Measurements from ENCODE around the gene ADARB2. TPM values are rescaled to one million over a fixed set of nuclear protein-coding genes. Genes with fewer than 3 reads are reported as not detected.

The ADARB2 gene
- total and polyA plus RNA-seq, 10 of the 15 experiments (the other 5 are each of a cell fraction or from before 2014, with no cell fraction given): 0.02 to 4.1 (median 0.76) TPM

GRCh38 chr10:1539216-1539615, 198.1 kb downstream of the ADARB2 start:
- Histone ChIP-seq H3K79me2 (ENCODE audit: control insufficient read depth, insufficient read depth, low read length) (no peaks in the 10 kb centered on the region), H3K36me3 (ENCODE audit: control insufficient read depth in 2 of 2, insufficient read depth in 2 of 2, low read length in 1 of 2) (no peaks in the 10 kb centered on the region; a peak in 1 of 4 replicates), H3K27ac (ENCODE audit: control insufficient read depth, insufficient read depth) (no peak overlapping the region), H4K20me1 (ENCODE audit: control insufficient read depth, insufficient read depth) (no peaks in the 10 kb centered on the region), H3K9me3 (replicated peaks; ENCODE audit: control insufficient read depth, insufficient read depth, low read length) (no peaks in the 10 kb centered on the region), H3K4me1 (ENCODE audit: control insufficient read depth, insufficient read depth, low read length) (no peaks in the 10 kb centered on the region), H3K9ac (ENCODE audit: control insufficient read depth, insufficient read depth, low read length) (no peak overlapping the region), H2AFZ (ENCODE audit: control insufficient read depth, low read depth, low read length) (no peak overlapping the region), H3K4me3 (no peak overlapping the region), H3K27me3 (replicated peaks in 1 of 2; ENCODE audit: control insufficient read depth in 2 of 2, insufficient read depth in 2 of 2, low read length in 1 of 2) (no peaks in the 10 kb centered on the region), H3K4me2 (ENCODE audit: control insufficient read depth, insufficient read depth) (no peak overlapping the region)
- TF ChIP-seq RCOR1 (conservative IDR thresholded peaks at IDR 0.05; ENCODE audit: low read depth, low read length): no peak
- TF ChIP-seq ZNF217 (IDR thresholded peaks at IDR 0.05): no peak
- TF ChIP-seq HSF1 (IDR thresholded peaks at IDR 0.05; ENCODE audit: low read depth, low read length): no peak
- TF ChIP-seq NR2F1 (conservative IDR thresholded peaks at IDR 0.05): no peak
- no peak for TF ChIP-seq POLR2AphosphoS2 (IDR thresholded peaks at IDR 0.05; ENCODE audit: low read depth, low read length)
- no peak for TF ChIP-seq CHD4 (IDR thresholded peaks at IDR 0.05)
- TF ChIP-seq ZSCAN29 (IDR thresholded peaks at IDR 0.05): no peak
- no peak for TF ChIP-seq ZBTB33 (IDR thresholded peaks at IDR 0.05)
- TF ChIP-seq SREBF2 (IDR thresholded peaks at IDR 0.05; ENCODE audit: low read length): no peak
- TF ChIP-seq TAF1 (IDR thresholded peaks at IDR 0.05; ENCODE audit: borderline replicate concordance, low read depth, low read length): no peak
- TF ChIP-seq MTA2 (IDR thresholded peaks at IDR 0.05; ENCODE audit: low read depth): no peak
- no peak for TF ChIP-seq POLR2A (IDR thresholded peaks at IDR 0.05; ENCODE audit: low read depth, low read length)
- no peak for TF ChIP-seq E2F4 (IDR thresholded peaks at IDR 0.05; ENCODE audit: low read depth, low read length)
- TF ChIP-seq TCF3 (IDR thresholded peaks at IDR 0.05; ENCODE audit: borderline replicate concordance, insufficient read depth, low read depth, low read length): no peak
- TF ChIP-seq SMC3 (IDR thresholded peaks at IDR 0.05; ENCODE audit: borderline replicate concordance, low read length): no peak
- in situ Hi-C loops (cut with MboI): no loop called here
- BruUV-seq (replicated peaks): no TSS peak
- ChIA-PET POLR2A (no interaction called here), CTCF (no interaction called here), SMC1A (ENCODE audit: uncharacterized antibody, unreplicated experiment) (interaction anchor here (0.6 to 1.0 kb wide), 2 partner anchors 40 to 119 kb away, joined by 3 to 4 read pairs; no protein-coding TSS in a partner anchor), RAD21 (ENCODE audit: unreplicated experiment) (no interaction called here)
- 46% methylated on average over 5 of the region's 5 CpGs for WGBS (ENCODE audit: insufficient coverage, insufficient replicate concordance, low lambda C conversion rate, missing lambda C conversion rate)
- intact Hi-C loops (cut with micrococcal nuclease; ENCODE audit: unreplicated experiment): no loop called here
- DNase-seq (ENCODE audit: low read depth, low spot score) (no peak), FAIRE-seq (no peak), ATAC-seq (no peak)

Data from GM12878 (cell line).